ENCODE results near the gene EIF2S3. TPM values are rescaled to one million over a fixed set of nuclear protein-coding genes. Genes with fewer than 3 reads are reported as not detected.

The EIF2S3 gene
- total RNA-seq, 1 experiment from 2014 or later = 201 TPM

DNA sequence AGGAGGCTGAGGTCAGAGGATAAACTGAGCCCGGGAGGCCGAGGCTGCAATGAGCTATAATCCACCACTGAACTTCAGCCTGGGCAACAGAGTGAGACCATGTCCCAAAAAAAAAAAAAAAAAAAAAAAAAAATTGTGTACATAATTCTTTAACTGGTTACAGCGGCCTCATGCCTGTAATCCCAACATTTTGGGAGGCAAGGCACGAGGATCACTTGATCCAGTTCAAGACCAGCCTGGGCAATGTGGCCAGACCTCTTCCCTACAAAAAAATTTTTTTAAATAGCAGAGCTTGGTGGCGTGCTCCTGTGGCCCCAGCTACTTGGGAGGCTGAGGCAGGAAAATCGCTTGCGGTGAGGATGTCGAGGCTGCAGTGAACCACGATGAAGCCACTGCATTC lies 37.1 kb upstream of the EIF2S3 start:
- TF ChIP-seq, protein P1, sequence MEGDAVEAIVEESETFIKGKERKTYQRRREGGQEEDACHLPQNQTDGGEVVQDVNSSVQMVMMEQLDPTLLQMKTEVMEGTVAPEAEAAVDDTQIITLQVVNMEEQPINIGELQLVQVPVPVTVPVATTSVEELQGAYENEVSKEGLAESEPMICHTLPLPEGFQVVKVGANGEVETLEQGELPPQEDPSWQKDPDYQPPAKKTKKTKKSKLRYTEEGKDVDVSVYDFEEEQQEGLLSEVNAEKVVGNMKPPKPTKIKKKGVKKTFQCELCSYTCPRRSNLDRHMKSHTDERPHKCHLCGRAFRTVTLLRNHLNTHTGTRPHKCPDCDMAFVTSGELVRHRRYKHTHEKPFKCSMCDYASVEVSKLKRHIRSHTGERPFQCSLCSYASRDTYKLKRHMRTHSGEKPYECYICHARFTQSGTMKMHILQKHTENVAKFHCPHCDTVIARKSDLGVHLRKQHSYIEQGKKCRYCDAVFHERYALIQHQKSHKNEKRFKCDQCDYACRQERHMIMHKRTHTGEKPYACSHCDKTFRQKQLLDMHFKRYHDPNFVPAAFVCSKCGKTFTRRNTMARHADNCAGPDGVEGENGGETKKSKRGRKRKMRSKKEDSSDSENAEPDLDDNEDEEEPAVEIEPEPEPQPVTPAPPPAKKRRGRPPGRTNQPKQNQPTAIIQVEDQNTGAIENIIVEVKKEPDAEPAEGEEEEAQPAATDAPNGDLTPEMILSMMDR (conservative IDR thresholded peaks at IDR 0.05; ENCODE audit: low read depth, low read length) = no peak
- no peak for TF ChIP-seq EZH2 (IDR thresholded peaks at IDR 0.05; ENCODE audit: low read length, unreplicated experiment)
- TF ChIP-seq EZH2phosphoT487 (IDR thresholded peaks at IDR 0.05; ENCODE audit: borderline replicate concordance, low read length) = no peak
- H3K36me3 ChIP-seq (ENCODE audit: low read depth, low read length) = no peaks in the 10 kb centered on the region
- no peaks in the 10 kb centered on the region for H3K9me2 ChIP-seq (replicated peaks; ENCODE audit: low read length)
- no peak overlapping the region for H2AFZ ChIP-seq (ENCODE audit: low read length)
- DNase-seq (no peak), ATAC-seq (no peak)
- BruUV-seq (replicated peaks) = no TSS peak
- H3K4me3 ChIP-seq (ENCODE audit: low read length) = no peak overlapping the region
- H3K4me2 ChIP-seq (ENCODE audit: low read length) = no peak overlapping the region
- no peaks in the 10 kb centered on the region for H3K9me3 ChIP-seq (ENCODE audit: low read length)
- no peak overlapping the region for H3K27ac ChIP-seq (ENCODE audit: low read length)
- ChIA-PET CTCF (no interaction called here), POLR2A (ENCODE audit: unreplicated experiment) (no interaction called here)
- no peaks in the 10 kb centered on the region for H3F3A ChIP-seq (ENCODE audit: low read length, unreplicated experiment)
- H3K79me2 ChIP-seq (ENCODE audit: low read length) = peaks cover 49% of the 10 kb centered on the region
- no peaks in the 10 kb centered on the region for H4K20me1 ChIP-seq (ENCODE audit: low read length)
- no peaks in the 10 kb centered on the region for H3K4me1 ChIP-seq (ENCODE audit: insufficient read depth, low read length)
- H3K27me3 ChIP-seq (ENCODE audit: low read length) = no peaks in the 10 kb centered on the region
- intact Hi-C loops (cut with micrococcal nuclease) = no loop called here
- H3K9ac ChIP-seq (ENCODE audit: low read length) = no peak overlapping the region

DNA sequence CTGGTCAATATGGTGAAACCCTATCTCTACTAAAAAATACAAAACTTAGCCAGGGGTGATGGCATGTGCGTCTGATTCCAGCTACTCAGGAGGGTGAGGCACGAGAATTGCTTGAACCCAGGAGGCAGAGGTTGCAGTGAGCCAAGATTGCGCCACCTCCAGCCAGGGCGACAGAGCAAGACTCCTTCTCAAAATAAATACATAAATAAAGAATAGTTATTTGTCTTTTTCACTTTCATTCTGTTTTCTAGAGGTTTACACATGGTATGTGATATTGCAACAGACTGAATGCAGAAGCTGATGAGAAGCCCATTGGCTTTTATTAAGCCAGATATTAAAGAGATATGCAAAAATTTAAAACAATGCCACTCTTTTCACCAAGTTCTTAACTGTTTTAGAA lies 35.9 kb upstream of the EIF2S3 start:
- H3K9ac ChIP-seq (ENCODE audit: low read length) = no peak overlapping the region
- no peaks in the 10 kb centered on the region for H3K9me3 ChIP-seq (ENCODE audit: low read length)
- TF ChIP-seq EZH2phosphoT487 (IDR thresholded peaks at IDR 0.05; ENCODE audit: borderline replicate concordance, low read length) (no peak), EZH2 (IDR thresholded peaks at IDR 0.05; ENCODE audit: low read length, unreplicated experiment) (no peak)
- TF ChIP-seq, protein P1 (conservative IDR thresholded peaks at IDR 0.05; ENCODE audit: low read depth, low read length) = no peak
- peaks cover 61% of the 10 kb centered on the region for H3K79me2 ChIP-seq (ENCODE audit: low read length)
- H4K20me1 ChIP-seq (ENCODE audit: low read length) = peaks cover 8% of the 10 kb centered on the region
- H3K4me3 ChIP-seq (ENCODE audit: low read length) = no peak overlapping the region
- intact Hi-C loops (cut with micrococcal nuclease) = no loop called here
- H3K27me3 ChIP-seq (ENCODE audit: low read length) = no peaks in the 10 kb centered on the region
- no peaks in the 10 kb centered on the region for H3K9me2 ChIP-seq (replicated peaks; ENCODE audit: low read length)
- H3K27ac ChIP-seq (ENCODE audit: low read length) = no peak overlapping the region
- ATAC-seq (no peak), DNase-seq (no peak)
- ChIA-PET CTCF (no interaction called here), POLR2A (ENCODE audit: unreplicated experiment) (interaction anchor here (0.6 kb wide), 1 partner anchor 36 kb away, joined by 3 read pairs; no protein-coding TSS in a partner anchor)
- H3K4me1 ChIP-seq (ENCODE audit: insufficient read depth, low read length) = peaks cover 6% of the 10 kb centered on the region; the same call in 1 of the 2 replicates
- H3K4me2 ChIP-seq (ENCODE audit: low read length) = no peak overlapping the region
- H2AFZ ChIP-seq (ENCODE audit: low read length) = no peak overlapping the region
- no TSS peak for BruUV-seq (replicated peaks)
- no peaks in the 10 kb centered on the region for H3K36me3 ChIP-seq (ENCODE audit: low read depth, low read length)
- H3F3A ChIP-seq (ENCODE audit: low read length, unreplicated experiment) = no peaks in the 10 kb centered on the region

DNA sequence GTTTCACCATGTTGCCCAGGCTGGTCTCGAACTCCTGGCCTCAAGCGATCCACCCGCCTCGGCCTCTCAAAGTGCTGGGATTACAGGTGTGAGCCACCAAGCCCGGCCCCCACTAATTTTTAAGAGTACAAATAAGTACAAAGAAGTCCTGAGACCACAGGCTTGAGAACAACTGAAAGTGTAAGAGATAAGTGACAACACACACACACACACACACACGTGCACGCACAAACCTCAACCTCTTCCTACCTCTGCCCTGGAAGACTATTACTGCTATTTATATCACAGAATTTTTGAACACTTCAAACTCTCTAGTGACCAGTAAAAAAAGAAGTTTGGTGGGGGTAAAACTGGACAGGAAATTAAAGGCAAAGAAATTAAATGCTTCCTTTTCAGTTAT lies 35.3 kb upstream of the EIF2S3 start:
- H3K4me3 ChIP-seq (ENCODE audit: low read length) = no peak overlapping the region
- H3K9me3 ChIP-seq (ENCODE audit: low read length) = no peaks in the 10 kb centered on the region
- H3F3A ChIP-seq (ENCODE audit: low read length, unreplicated experiment) = no peaks in the 10 kb centered on the region
- no peak overlapping the region for H3K4me2 ChIP-seq (ENCODE audit: low read length)
- no peak overlapping the region for H2AFZ ChIP-seq (ENCODE audit: low read length)
- TF ChIP-seq, protein P1 (conservative IDR thresholded peaks at IDR 0.05; ENCODE audit: low read depth, low read length) = no peak
- intact Hi-C loops (cut with micrococcal nuclease) = no loop called here
- no peaks in the 10 kb centered on the region for H3K27me3 ChIP-seq (ENCODE audit: low read length)
- H3K9me2 ChIP-seq (replicated peaks; ENCODE audit: low read length) = no peaks in the 10 kb centered on the region
- H3K79me2 ChIP-seq (ENCODE audit: low read length) = peaks cover 67% of the 10 kb centered on the region
- no peak overlapping the region for H3K27ac ChIP-seq (ENCODE audit: low read length)
- H4K20me1 ChIP-seq (ENCODE audit: low read length) = peaks cover 10% of the 10 kb centered on the region
- POLR2A ChIA-PET (ENCODE audit: unreplicated experiment) = no interaction called here
- CTCF ChIA-PET = no interaction called here
- no peak overlapping the region for H3K9ac ChIP-seq (ENCODE audit: low read length)
- ATAC-seq (no peak), DNase-seq (no peak)
- peaks cover 6% of the 10 kb centered on the region; the same call in 1 of the 2 replicates for H3K4me1 ChIP-seq (ENCODE audit: insufficient read depth, low read length)
- no TSS peak for BruUV-seq (replicated peaks)
- H3K36me3 ChIP-seq (ENCODE audit: low read depth, low read length) = no peaks in the 10 kb centered on the region

All from PC-3 (cell line).